ENCODE results near the gene ZNF362. TPM values are rescaled to one million over a fixed set of nuclear protein-coding genes. Genes with fewer than 3 reads are reported as not detected.

The ZNF362 gene
- polyA plus RNA-seq, 1 of the 3 experiments (the other 2 are of a cell fraction): 17.1 TPM

DNA sequence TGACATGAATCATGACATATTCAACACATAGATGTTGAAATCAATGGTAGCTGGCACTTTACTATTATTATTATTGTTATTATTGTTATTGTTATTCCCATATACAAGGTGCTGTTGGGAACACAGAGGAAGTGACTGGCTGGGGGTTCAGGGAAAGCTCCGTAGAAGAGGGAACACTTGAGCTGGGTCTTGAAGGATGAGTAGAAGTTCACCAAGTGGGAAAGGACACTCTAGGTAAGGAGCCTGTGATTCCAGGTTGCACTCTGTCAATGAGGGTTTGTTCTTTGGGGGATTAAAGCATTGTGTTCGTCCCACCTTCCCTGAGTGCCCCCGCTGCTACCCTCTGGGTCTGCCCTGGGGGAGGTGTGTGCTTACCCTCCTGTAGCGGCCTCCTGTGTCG is 14.1 kb downstream of the ZNF362 start:
- H3K27ac ChIP-seq (ENCODE audit: low read depth in 2 of 2, low read length in 1 of 2): no peak overlapping the region
- DNase-seq: no peak
- POLR2A ChIA-PET: no interaction called here
- TF ChIP-seq EZH2phosphoT487 (IDR thresholded peaks at IDR 0.05; ENCODE audit: borderline replicate concordance, low read depth) (no peak), USF1 (IDR thresholded peaks at IDR 0.05; ENCODE audit: borderline replicate concordance, low read depth) (no peak), FOSL2 (IDR thresholded peaks at IDR 0.05; ENCODE audit: borderline replicate concordance, low read depth) (no peak), GATA2 (CRISPR knock-in tag; IDR thresholded peaks at IDR 0.05) (no peak), YY1 (IDR thresholded peaks at IDR 0.05; ENCODE audit: low read depth) (no peak), RAD21 (IDR thresholded peaks at IDR 0.05; ENCODE audit: low read length) (no peak), JUND (IDR thresholded peaks at IDR 0.05) (no peak), SMC3 (IDR thresholded peaks at IDR 0.05; ENCODE audit: low read depth, low read length) (no peak), FOXJ3 (CRISPR knock-in tag; IDR thresholded peaks at IDR 0.05) (no peak), TAF1 (IDR thresholded peaks at IDR 0.05; ENCODE audit: borderline replicate concordance, low read depth, low read length) (no peak), TCF12 (IDR thresholded peaks at IDR 0.05) (no peak), GABPA (IDR thresholded peaks at IDR 0.05; ENCODE audit: low read depth) (no peak), ZBTB33 (IDR thresholded peaks at IDR 0.05; ENCODE audit: borderline replicate concordance, low read depth) (no peak), CHD2 (IDR thresholded peaks at IDR 0.05; ENCODE audit: low read length, partially characterized antibody) (no peak), USF2 (IDR thresholded peaks at IDR 0.05; ENCODE audit: borderline replicate concordance, low read depth, low read length) (no peak), FOXM1 (IDR thresholded peaks at IDR 0.05; ENCODE audit: low read depth) (no peak)
- TF ChIP-seq, protein P1, sequence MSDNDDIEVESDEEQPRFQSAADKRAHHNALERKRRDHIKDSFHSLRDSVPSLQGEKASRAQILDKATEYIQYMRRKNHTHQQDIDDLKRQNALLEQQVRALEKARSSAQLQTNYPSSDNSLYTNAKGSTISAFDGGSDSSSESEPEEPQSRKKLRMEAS (IDR thresholded peaks at IDR 0.05; ENCODE audit: low read depth): no peak
- TF ChIP-seq, protein P2, sequence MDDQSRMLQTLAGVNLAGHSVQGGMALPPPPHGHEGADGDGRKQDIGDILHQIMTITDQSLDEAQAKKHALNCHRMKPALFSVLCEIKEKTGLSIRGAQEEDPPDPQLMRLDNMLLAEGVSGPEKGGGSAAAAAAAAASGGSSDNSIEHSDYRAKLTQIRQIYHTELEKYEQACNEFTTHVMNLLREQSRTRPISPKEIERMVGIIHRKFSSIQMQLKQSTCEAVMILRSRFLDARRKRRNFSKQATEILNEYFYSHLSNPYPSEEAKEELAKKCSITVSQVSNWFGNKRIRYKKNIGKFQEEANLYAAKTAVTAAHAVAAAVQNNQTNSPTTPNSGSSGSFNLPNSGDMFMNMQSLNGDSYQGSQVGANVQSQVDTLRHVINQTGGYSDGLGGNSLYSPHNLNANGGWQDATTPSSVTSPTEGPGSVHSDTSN (IDR thresholded peaks at IDR 0.05): no peak
- TF ChIP-seq, protein P3, sequence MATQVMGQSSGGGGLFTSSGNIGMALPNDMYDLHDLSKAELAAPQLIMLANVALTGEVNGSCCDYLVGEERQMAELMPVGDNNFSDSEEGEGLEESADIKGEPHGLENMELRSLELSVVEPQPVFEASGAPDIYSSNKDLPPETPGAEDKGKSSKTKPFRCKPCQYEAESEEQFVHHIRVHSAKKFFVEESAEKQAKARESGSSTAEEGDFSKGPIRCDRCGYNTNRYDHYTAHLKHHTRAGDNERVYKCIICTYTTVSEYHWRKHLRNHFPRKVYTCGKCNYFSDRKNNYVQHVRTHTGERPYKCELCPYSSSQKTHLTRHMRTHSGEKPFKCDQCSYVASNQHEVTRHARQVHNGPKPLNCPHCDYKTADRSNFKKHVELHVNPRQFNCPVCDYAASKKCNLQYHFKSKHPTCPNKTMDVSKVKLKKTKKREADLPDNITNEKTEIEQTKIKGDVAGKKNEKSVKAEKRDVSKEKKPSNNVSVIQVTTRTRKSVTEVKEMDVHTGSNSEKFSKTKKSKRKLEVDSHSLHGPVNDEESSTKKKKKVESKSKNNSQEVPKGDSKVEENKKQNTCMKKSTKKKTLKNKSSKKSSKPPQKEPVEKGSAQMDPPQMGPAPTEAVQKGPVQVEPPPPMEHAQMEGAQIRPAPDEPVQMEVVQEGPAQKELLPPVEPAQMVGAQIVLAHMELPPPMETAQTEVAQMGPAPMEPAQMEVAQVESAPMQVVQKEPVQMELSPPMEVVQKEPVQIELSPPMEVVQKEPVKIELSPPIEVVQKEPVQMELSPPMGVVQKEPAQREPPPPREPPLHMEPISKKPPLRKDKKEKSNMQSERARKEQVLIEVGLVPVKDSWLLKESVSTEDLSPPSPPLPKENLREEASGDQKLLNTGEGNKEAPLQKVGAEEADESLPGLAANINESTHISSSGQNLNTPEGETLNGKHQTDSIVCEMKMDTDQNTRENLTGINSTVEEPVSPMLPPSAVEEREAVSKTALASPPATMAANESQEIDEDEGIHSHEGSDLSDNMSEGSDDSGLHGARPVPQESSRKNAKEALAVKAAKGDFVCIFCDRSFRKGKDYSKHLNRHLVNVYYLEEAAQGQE (IDR thresholded peaks at IDR 0.05; ENCODE audit: low read depth, low read length): no peak
- H3K9ac ChIP-seq: no peak overlapping the region
- no peaks in the 10 kb centered on the region for H3K27me3 ChIP-seq (ENCODE audit: insufficient read depth)
- H3K9me3 ChIP-seq: no peaks in the 10 kb centered on the region
- H3K79me2 ChIP-seq (ENCODE audit: insufficient read depth): peaks cover 81% of the 10 kb centered on the region; the same call in 1 of the 2 replicates
- no peak overlapping the region for H2AFZ ChIP-seq (ENCODE audit: low read depth)
- H3K4me3 ChIP-seq (ENCODE audit: low read depth in 2 of 2, low read length in 1 of 2): no peak overlapping the region
- CTCF ChIA-PET: interaction anchor here (1.1 to 2.1 kb wide), 3 partner anchors 25 to 143 kb away, joined by 3 to 8 read pairs (median 3); no protein-coding TSS in a partner anchor
- WGBS (ENCODE audit: low lambda C conversion rate): 97% methylated on average over 3 of the region's 5 CpGs
- no peaks in the 10 kb centered on the region for H3F3A ChIP-seq (replicated peaks; ENCODE audit: insufficient read depth)
- peaks cover 94% of the 10 kb centered on the region for H4K20me1 ChIP-seq (ENCODE audit: insufficient read depth)
- H3K9me2 ChIP-seq: no peaks in the 10 kb centered on the region
- no peaks in the 10 kb centered on the region; a peak in 1 of 4 replicates for H3K4me1 ChIP-seq (ENCODE audit: control insufficient read depth in 1 of 2, insufficient read depth in 2 of 2, low read depth in 1 of 2, low read length in 1 of 2)
- H3K4me2 ChIP-seq: no peak overlapping the region
- peaks cover 9 to 15% of the 10 kb centered on the region in 2 experiments for H3K36me3 ChIP-seq (replicated peaks in 1 of 2; ENCODE audit: control insufficient read depth in 1 of 2, insufficient read depth in 2 of 2, low read length in 1 of 2)

All from SK-N-SH (cell line).